GM12891 (cell line): ENCODE measurements around the gene ABCG1.

ENCODE experiments used
- PAX5 ChIP-seq: IDR thresholded peaks from 2 replicates; pipeline ENCODE4 v1.6.1; 2011; ENCODE audit warnings: low read length, moderate library complexity, mild to moderate bottlenecking; ENCODE audit not compliant: insufficient read depth, severe bottlenecking
- POLR2A ChIP-seq: IDR thresholded peaks from 2 replicates; pipeline ENCODE4 v1.6.1; 2011; ENCODE audit warnings: low read depth, low read length, control low read depth
- POLR2AphosphoS5 ChIP-seq: IDR thresholded peaks from 2 replicates; pipeline ENCODE4 v1.6.1; 2011; ENCODE audit warnings: low read depth, low read length, control low read depth
- POU2F2 ChIP-seq: IDR thresholded peaks from 2 replicates; pipeline ENCODE4 v1.6.1; 2011; ENCODE audit warnings: low read depth, mild to moderate bottlenecking, control low read depth, low read length, moderate library complexity
- SPI1 ChIP-seq: IDR thresholded peaks from 2 replicates; pipeline ENCODE4 v1.6.1; 2011; ENCODE audit warnings: low read depth, low read length, control low read depth
- TAF1 ChIP-seq: IDR thresholded peaks from 2 replicates; pipeline ENCODE4 v1.6.1; 2011; ENCODE audit warnings: low read depth, low read length, control low read depth

GRCh38 chr21:42281181-42281680 lies 62.3 kb downstream of the ABCG1 start:
- TF ChIP-seq POLR2A = no peak
- no peak for TF ChIP-seq POLR2AphosphoS5
- TF ChIP-seq SPI1 = no peak
- TF ChIP-seq TAF1 = no peak
- TF ChIP-seq POU2F2 = no peak
- TF ChIP-seq PAX5 = no peak
